Measurements from ENCODE around the gene DDR1.
"Not testable (repeated sequence)": the region's sequence is repeated elsewhere in the genome, so short reads cannot be mapped to it uniquely, and the experiment has no call there.

The DDR1 gene

GRCh38 chr6:30900863-30901417, 16.6 kb downstream of the DDR1 start:
- Histone ChIP-seq H3K27ac (no peak overlapping the region), H3K4me3 (no peak overlapping the region)
- TF ChIP-seq CTCF (IDR thresholded peaks at IDR 0.05), result no peak
- DNase-seq (ENCODE audit: low spot score), result no peak

- DNase-seq (ENCODE audit: low spot score), result no peak
- TF ChIP-seq CTCF (IDR thresholded peaks at IDR 0.05), result no peak
- Histone ChIP-seq H3K4me3 (no peak overlapping the region), H3K27ac (no peak overlapping the region)
These were observed 17.1 kb downstream of the DDR1 start for GRCh38 chr6:30901436-30901835.

- H3K4me3 ChIP-seq; H3K27ac ChIP-seq; DNase-seq (ENCODE audit: low spot score): not testable (repeated sequence)
These were observed 17.9 kb downstream of the DDR1 start for GRCh38 chr6:30902196-30902595.

- no peak overlapping the region for H3K27ac ChIP-seq
- no peak for DNase-seq (ENCODE audit: low spot score)
- no peak overlapping the region for H3K4me3 ChIP-seq
- TF ChIP-seq CTCF (IDR thresholded peaks at IDR 0.05), result no peak
These were observed 18.4 kb downstream of the DDR1 start for GRCh38 chr6:30902709-30903108.

- no peak for TF ChIP-seq CTCF (IDR thresholded peaks at IDR 0.05)
- DNase-seq (ENCODE audit: low spot score), result no peak
- Histone ChIP-seq H3K27ac (no peak overlapping the region), H3K4me3 (no peak overlapping the region)
These were observed 18.9 kb downstream of the DDR1 start for GRCh38 chr6:30903236-30903635.

- H3K4me3 ChIP-seq, result peak overlapping the region; percentile 88
- not testable (repeated sequence) for DNase-seq (ENCODE audit: low spot score); H3K27ac ChIP-seq
These were observed 23.0 kb downstream of the DDR1 start for GRCh38 chr6:30907290-30907757.

GRCh38 chr6:30907758-30908591, 23.7 kb downstream of the DDR1 start, which contains the start of gene GTF2H4:
GTF2H4 (plus strand) TSS chr6:30908207.
- peak within 1 kb of the TSS; percentile 88 for H3K4me3 ChIP-seq
- DNase-seq (ENCODE audit: low spot score), result peak; percentile 98
- TF ChIP-seq CTCF (IDR thresholded peaks at IDR 0.05), result no peak
- H3K27ac ChIP-seq, result peak within 1 kb of the TSS; percentile 38 to 65

GRCh38 chr6:30908700-30909099, 24.4 kb downstream of the DDR1 start:
- no peak overlapping the region for H3K27ac ChIP-seq
- TF ChIP-seq CTCF (IDR thresholded peaks at IDR 0.05), result no peak
- H3K4me3 ChIP-seq, result peak overlapping the region; percentile 88
- no peak for DNase-seq (ENCODE audit: low spot score)

- DNase-seq (ENCODE audit: low spot score); H3K4me3 ChIP-seq; H3K27ac ChIP-seq: not testable (repeated sequence)
These were observed 26.2 kb downstream of the DDR1 start for GRCh38 chr6:30910473-30910872.
